Common myeloid progenitor, CD34-positive (primary cell): ENCODE results near the gene ADGRV1. TPM values are rescaled to one million over a fixed set of nuclear protein-coding genes. Genes with fewer than 3 reads are reported as not detected.

Experiments used
- CTCF ChIA-PET: fragments of 350-600 bp; sonication (Branson Sonifier 250); formaldehyde crosslinking; loops from one replicate; lab custom pipeline; 2021; ENCODE audit warnings: antibody characterized with exemption; lab: Charles Lee
- POLR2A ChIA-PET: fragments of 350-600 bp; sonication (Branson Sonifier 250); formaldehyde crosslinking; loops from one replicate; lab custom pipeline; 2021; ENCODE audit warnings: antibody characterized with exemption; lab: Charles Lee
- DNase-seq, 3 donors: peaks; one replicate each; pipeline versions ENCODE4 v3.0.0 to v3.0.0-alpha.2; 2013
- H3K27ac ChIP-seq, 2 experiments: 1 replicate in 1 of 2; 2 replicates in 1 of 2; pipeline ENCODE4 v1.7.0; 2013; ENCODE audit warnings: inconsistent platforms in 2 of 2, low read length in 2 of 2, mild to moderate bottlenecking in 2 of 2, low read depth in 1 of 2, moderate library complexity in 1 of 2; ENCODE audit not compliant: severe bottlenecking in 2 of 2, insufficient read depth in 1 of 2, poor library complexity in 1 of 2
- H3K27me3 ChIP-seq, 5 experiments: replicated peaks in 2 of 5; 1 replicate in 3 of 5; 2 replicates in 2 of 5; pipeline versions ENCODE4 v1.6.1 to v1.7.0; 2013; ENCODE audit warnings: low read length in 4 of 5, mild to moderate bottlenecking in 2 of 5, moderate library complexity in 2 of 5, inconsistent platforms in 1 of 5; ENCODE audit not compliant: insufficient read depth in 5 of 5, control insufficient read depth in 4 of 5
- H3K36me3 ChIP-seq, 4 experiments: 1 replicate in 2 of 4; 2 replicates in 2 of 4; pipeline versions ENCODE4 v1.6.1 to v1.7.0; 2013; ENCODE audit warnings: low read length in 3 of 4, control low read depth in 1 of 4, mild to moderate bottlenecking in 1 of 4; ENCODE audit not compliant: control insufficient read depth in 4 of 4, insufficient read depth in 4 of 4
- H3K4me1 ChIP-seq, 4 experiments: 1 replicate in 3 of 4; 2 replicates in 1 of 4; pipeline versions ENCODE4 v1.6.1 to v1.7.1; 2013; ENCODE audit warnings: low read length in 3 of 4, mild to moderate bottlenecking in 3 of 4, control low read depth in 1 of 4, inconsistent platforms in 1 of 4, moderate library complexity in 1 of 4; ENCODE audit not compliant: control insufficient read depth in 4 of 4, insufficient read depth in 4 of 4; ENCODE audit errors: control extremely low read depth in 1 of 4
- H3K4me3 ChIP-seq, 7 experiments: 1 replicate in 4 of 7; 2 replicates in 3 of 7; pipeline versions ENCODE4 v1.5.1 to v1.7.0; 2013; ENCODE audit warnings: mild to moderate bottlenecking in 7 of 7, low read length in 6 of 7, moderate library complexity in 6 of 7, inconsistent platforms in 2 of 7, low read depth in 2 of 7, control low read depth in 1 of 7; ENCODE audit not compliant: insufficient read depth in 4 of 7, control insufficient read depth in 1 of 7; ENCODE audit errors: extremely low read depth in 1 of 7
- H3K9me3 ChIP-seq, 5 experiments: 1 replicate in 4 of 5; 2 replicates in 1 of 5; pipeline versions ENCODE4 v1.6.1 to v1.7.1; 2013; ENCODE audit warnings: low read length in 4 of 5, mild to moderate bottlenecking in 2 of 5, inconsistent platforms in 1 of 5, low read depth in 1 of 5, moderate library complexity in 1 of 5; ENCODE audit not compliant: control insufficient read depth in 4 of 5, insufficient read depth in 2 of 5; ENCODE audit errors: control extremely low read depth in 1 of 5
- WGBS: methylation state at CpG from one replicate; pipeline ENCODE4 v1.1.5; 2013; ENCODE audit not compliant: insufficient coverage; 5-methylcytosine and 5-hydroxymethylcytosine counted together
- polyA plus RNA-seq: library from polyadenylated mRNA; unstranded; fragments of 120-200 nt; gene quantifications from one replicate; pipeline ENCODE4 v1.2.1, GENCODE V29; 2013

ADGRV1 gene, protein sequence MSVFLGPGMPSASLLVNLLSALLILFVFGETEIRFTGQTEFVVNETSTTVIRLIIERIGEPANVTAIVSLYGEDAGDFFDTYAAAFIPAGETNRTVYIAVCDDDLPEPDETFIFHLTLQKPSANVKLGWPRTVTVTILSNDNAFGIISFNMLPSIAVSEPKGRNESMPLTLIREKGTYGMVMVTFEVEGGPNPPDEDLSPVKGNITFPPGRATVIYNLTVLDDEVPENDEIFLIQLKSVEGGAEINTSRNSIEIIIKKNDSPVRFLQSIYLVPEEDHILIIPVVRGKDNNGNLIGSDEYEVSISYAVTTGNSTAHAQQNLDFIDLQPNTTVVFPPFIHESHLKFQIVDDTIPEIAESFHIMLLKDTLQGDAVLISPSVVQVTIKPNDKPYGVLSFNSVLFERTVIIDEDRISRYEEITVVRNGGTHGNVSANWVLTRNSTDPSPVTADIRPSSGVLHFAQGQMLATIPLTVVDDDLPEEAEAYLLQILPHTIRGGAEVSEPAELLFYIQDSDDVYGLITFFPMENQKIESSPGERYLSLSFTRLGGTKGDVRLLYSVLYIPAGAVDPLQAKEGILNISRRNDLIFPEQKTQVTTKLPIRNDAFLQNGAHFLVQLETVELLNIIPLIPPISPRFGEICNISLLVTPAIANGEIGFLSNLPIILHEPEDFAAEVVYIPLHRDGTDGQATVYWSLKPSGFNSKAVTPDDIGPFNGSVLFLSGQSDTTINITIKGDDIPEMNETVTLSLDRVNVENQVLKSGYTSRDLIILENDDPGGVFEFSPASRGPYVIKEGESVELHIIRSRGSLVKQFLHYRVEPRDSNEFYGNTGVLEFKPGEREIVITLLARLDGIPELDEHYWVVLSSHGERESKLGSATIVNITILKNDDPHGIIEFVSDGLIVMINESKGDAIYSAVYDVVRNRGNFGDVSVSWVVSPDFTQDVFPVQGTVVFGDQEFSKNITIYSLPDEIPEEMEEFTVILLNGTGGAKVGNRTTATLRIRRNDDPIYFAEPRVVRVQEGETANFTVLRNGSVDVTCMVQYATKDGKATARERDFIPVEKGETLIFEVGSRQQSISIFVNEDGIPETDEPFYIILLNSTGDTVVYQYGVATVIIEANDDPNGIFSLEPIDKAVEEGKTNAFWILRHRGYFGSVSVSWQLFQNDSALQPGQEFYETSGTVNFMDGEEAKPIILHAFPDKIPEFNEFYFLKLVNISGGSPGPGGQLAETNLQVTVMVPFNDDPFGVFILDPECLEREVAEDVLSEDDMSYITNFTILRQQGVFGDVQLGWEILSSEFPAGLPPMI (N-terminal part only)
- polyA plus RNA-seq: 0.41 TPM

DNA sequence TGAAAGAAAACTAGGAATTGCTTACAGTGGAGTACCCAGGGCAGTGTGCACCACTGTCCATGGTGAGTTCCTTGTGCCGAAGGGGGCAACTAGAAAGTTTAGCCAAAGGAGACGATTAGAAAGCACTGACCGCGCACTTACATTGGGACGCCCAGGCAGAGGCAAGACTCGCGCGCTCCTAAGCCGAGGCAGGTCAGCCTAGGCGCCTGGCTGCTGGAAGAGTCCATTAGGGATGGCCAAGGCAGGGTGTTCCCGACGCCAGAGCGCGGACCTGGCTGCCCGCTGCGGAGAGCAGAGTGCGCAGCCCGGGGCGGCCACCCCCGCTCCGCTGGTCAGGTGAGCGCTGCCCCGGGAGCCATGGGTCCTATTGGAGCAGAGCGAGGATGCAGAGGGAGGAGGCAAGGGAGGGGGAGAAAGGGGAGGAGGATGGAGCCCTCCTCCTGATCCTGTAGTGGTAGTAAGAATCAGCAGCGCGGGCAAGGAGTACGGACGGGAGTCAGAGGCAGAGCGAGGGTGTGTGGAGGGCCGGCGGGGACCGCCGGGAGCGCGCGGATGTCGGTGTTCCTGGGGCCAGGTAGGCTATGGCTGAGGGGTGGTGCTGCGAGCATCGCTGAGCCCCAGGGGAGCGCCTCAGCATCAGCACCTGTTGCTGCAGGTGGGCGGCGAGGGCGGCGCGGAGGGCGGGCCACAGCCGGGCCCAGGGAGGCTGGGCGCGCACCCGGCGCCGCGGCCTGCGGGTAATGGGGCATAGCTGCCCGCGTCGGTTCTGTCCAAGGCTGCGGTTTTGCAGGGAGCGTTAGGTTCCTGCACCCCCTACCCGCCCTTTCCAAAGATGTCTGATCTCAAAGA lies at the start of gene ADGRV1:
TSS of gene ADGRV1 (plus strand) at position 454 of the 849 bp plus-strand sequence. CDS start at position 553, 99 bp downstream.
- POLR2A ChIA-PET: interaction anchor here (0.6 kb wide), 1 partner anchor 12 kb away, joined by 3 read pairs; no protein-coding TSS in a partner anchor
- CTCF ChIA-PET: no interaction called here
- Histone ChIP-seq H3K27ac (no peak within 1 kb of the TSS), H3K9me3 (no peaks in the 10 kb centered on the region), H3K4me3 (peak within 1 kb of the TSS; percentile 27 to 74 (median 55)), H3K36me3 (no peaks in the 10 kb centered on the region), H3K27me3 (peaks cover 11 to 75% (median 31%) of the 10 kb centered on the region in 5 experiments), H3K4me1 (peaks cover 0 to 17% (median 14%) of the 10 kb centered on the region in 4 experiments)
- WGBS: 0% methylated on average over 39 of the region's 60 CpGs
- peak in 2 of 3 donors; percentile 31 to 46 for DNase-seq

DNA sequence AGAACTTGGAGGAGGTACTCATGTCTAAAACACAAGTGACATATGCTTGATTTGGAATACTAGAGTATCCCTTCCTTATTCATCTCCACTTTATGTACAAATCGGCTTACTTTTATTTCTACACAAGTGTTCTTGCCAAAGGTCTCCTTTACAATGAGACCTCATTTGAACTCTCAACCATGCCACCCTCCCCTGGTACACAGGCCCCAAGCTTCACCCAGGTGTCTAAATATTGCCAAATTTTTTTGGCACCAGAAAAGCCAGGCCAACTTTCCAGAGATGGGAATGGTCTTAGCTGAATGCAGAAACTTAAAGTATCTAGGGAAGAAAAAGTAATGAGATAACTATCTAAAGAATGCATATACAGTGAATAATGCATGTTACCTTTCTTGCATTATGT lies 48.2 kb upstream of the ADGRV1 start:
- ChIA-PET CTCF (interaction anchor here (0.7 kb wide), 1 partner anchor 243 kb away, joined by 3 read pairs; no protein-coding TSS in a partner anchor), POLR2A (no interaction called here)
- Histone ChIP-seq H3K36me3 (peaks cover 0 to 3% (median 2%) of the 10 kb centered on the region in 4 experiments), H3K27ac (no peak overlapping the region), H3K9me3 (no peaks in the 10 kb centered on the region), H3K4me1 (no peaks in the 10 kb centered on the region), H3K4me3 (no peak overlapping the region), H3K27me3 (no peaks in the 10 kb centered on the region)
- no peak for DNase-seq
- 100% methylated on average over 1 of the region's 1 CpG for WGBS

DNA sequence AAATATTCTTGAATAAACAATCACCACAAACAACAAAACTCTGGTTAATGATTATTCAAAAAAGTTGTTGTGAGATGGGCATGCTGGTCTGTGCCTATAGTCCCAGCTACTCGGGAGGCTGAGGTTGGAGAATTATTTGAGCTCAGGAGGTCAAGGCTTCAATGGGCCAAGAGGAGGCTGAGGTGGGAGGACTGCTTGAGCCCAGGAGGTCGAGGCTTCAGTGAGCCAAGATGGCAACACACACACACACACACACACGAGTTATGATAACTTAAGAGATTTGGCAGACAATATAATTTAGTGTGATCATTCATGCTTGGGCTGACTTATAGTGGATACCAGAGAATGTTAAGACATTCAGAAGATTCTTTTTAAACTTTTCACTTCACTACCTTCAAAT lies 44.1 kb upstream of the ADGRV1 start:
- Histone ChIP-seq H3K9me3 (no peaks in the 10 kb centered on the region), H3K36me3 (peaks cover 3 to 12% (median 8%) of the 10 kb centered on the region in 4 experiments), H3K27ac (no peak overlapping the region), H3K4me1 (no peaks in the 10 kb centered on the region), H3K27me3 (no peaks in the 10 kb centered on the region), H3K4me3 (no peak overlapping the region)
- no CpG with 5 or more reads among the region's 3 CpGs for WGBS
- ChIA-PET POLR2A (no interaction called here), CTCF (no interaction called here)
- no peak for DNase-seq

DNA sequence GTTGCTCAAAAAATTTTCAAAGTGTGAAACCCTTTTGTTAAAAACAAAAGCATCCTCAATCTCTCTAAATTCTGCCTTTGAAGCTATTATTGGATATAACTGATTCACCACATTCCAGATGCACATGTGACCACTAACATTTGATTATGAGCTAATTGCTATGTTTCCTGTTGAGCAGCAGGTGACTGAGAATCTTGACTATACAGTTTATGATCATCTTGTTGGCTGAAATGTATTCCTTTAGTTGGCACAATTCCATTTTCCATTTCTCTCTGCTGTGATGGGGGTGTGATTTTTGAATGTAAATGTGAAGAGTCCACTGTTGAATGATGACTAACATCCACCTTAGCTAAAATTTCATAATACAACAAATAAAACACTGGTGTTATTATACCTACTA lies 39.9 kb upstream of the ADGRV1 start:
- ChIA-PET POLR2A (no interaction called here), CTCF (interaction anchor here (0.8 kb wide), 1 partner anchor 18 kb away, joined by 3 read pairs; no protein-coding TSS in a partner anchor)
- Histone ChIP-seq H3K4me3 (no peak overlapping the region), H3K9me3 (no peaks in the 10 kb centered on the region), H3K27me3 (no peaks in the 10 kb centered on the region), H3K27ac (no peak overlapping the region), H3K4me1 (no peaks in the 10 kb centered on the region), H3K36me3 (peaks cover 7 to 32% (median 21%) of the 10 kb centered on the region in 4 experiments)
- peak in 1 of 3 donors; percentile 11 for DNase-seq

DNA sequence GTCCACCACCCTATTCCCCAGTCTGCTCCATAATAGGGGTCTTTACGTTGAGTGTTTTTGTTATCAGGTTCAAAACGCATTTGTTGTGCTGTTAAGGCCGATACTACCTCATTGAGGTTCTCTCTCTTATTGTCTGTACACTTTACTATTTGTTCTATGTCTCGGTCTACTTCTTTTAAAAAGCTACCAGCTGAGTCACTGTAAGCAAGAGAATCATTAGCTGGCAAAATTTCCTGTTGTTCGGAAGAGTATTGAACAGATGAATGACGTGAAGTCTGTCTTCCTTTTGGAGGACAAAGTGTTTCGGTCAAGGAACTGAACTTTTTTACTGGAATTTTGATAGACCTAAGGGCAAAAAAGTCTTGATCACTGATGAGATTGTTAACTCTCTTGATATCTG lies 39.5 kb upstream of the ADGRV1 start:
- no peak overlapping the region for H3K27ac ChIP-seq
- DNase-seq: no peak
- 100% methylated on average over 6 of the region's 7 CpGs for WGBS
- H3K4me3 ChIP-seq: no peak overlapping the region
- H3K27me3 ChIP-seq: no peaks in the 10 kb centered on the region
- POLR2A ChIA-PET: no interaction called here
- H3K4me1 ChIP-seq: no peaks in the 10 kb centered on the region
- H3K36me3 ChIP-seq: peaks cover 7 to 36% (median 22%) of the 10 kb centered on the region in 4 experiments
- H3K9me3 ChIP-seq: no peaks in the 10 kb centered on the region
- CTCF ChIA-PET: interaction anchor here (0.8 kb wide), 1 partner anchor 19 kb away, joined by 3 read pairs; no protein-coding TSS in a partner anchor
